Measurements from ENCODE around the gene RIPPLY1. TPM values are rescaled to one million over a fixed set of nuclear protein-coding genes. Genes with fewer than 3 reads are reported as not detected.

Gene RIPPLY1
- total RNA-seq, 1 donor: not detected

DNA sequence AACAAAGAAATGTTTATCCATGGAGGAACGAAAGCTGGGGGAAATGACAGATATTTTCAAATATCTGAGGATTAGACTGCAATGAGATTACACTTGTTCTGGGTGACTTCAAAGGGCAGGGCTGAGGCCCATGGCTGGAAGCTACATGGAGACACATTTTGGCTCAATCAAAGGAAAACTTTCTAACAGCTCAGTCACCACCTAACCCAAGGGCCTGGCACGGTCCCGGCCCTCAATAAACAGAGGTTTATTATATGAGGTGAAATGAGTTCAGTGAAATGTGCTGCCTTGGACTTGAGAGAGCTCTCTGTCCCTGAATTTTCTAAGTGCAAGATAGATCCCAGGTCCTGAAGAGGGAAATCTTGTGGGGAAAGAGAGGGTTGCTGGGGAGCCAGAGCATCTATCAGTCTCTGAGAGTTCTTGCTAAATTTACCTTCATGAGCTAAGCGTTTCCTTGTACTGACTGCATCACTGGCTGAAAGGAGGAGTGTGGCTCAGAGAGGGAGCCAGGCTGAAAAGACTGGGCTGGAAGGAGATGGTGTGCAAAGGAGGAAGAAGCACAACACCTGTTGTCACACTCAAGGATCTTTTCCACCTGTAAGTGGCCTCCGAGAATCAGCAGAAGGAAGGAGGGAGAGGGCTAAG lies 2.0 kb upstream of the RIPPLY1 start:
- no peak for TF ChIP-seq CTCF (IDR thresholded peaks at IDR 0.05; ENCODE audit: extremely low read depth, low read depth, low read length)

GRCh38 chrX:106903856-106904528 lies 851 bp upstream of the RIPPLY1 start:
- Histone ChIP-seq H3K27ac (ENCODE audit: low read depth, low read length) (no peak overlapping the region), H3K36me3 (ENCODE audit: insufficient read depth, low read length) (no peaks in the 10 kb centered on the region), H4K20me1 (ENCODE audit: insufficient read depth, low read length) (no peaks in the 10 kb centered on the region), H2AFZ (ENCODE audit: low read length) (no peak overlapping the region), H3K4me3 (ENCODE audit: insufficient read depth, low read length) (no peak overlapping the region), H3K27me3 (ENCODE audit: insufficient read depth, low read length) (peaks cover 15% of the 10 kb centered on the region), H3K4me2 (ENCODE audit: insufficient read depth, low read length) (no peak overlapping the region), H3K9me3 (ENCODE audit: low read depth, low read length) (no peaks in the 10 kb centered on the region), H3K4me1 (ENCODE audit: insufficient read depth, low read length) (peaks cover 6% of the 10 kb centered on the region), H3K79me2 (ENCODE audit: insufficient read depth, low read length) (no peaks in the 10 kb centered on the region)
- TF ChIP-seq CTCF (IDR thresholded peaks at IDR 0.05; ENCODE audit: extremely low read depth, low read depth, low read length): no peak
- peak; percentile 11 for DNase-seq (ENCODE audit: insufficient read length, low spot score, missing footprints)

More for the DNA sequence above, 2.0 kb upstream of the RIPPLY1 start:
- no peaks in the 10 kb centered on the region for H3K4me1 ChIP-seq (ENCODE audit: insufficient read depth, low read length)
- no peak overlapping the region for H3K4me2 ChIP-seq (ENCODE audit: insufficient read depth, low read length)
- H3K27ac ChIP-seq (ENCODE audit: low read depth, low read length): no peak overlapping the region
- no peak for DNase-seq (ENCODE audit: insufficient read length, low spot score, missing footprints)
- H3K4me3 ChIP-seq (ENCODE audit: insufficient read depth, low read length): no peak overlapping the region
- no peaks in the 10 kb centered on the region for H3K36me3 ChIP-seq (ENCODE audit: insufficient read depth, low read length)
- no peak overlapping the region for H2AFZ ChIP-seq (ENCODE audit: low read length)
- no peaks in the 10 kb centered on the region for H3K9me3 ChIP-seq (ENCODE audit: low read depth, low read length)
- H3K79me2 ChIP-seq (ENCODE audit: insufficient read depth, low read length): no peaks in the 10 kb centered on the region
- H3K27me3 ChIP-seq (ENCODE audit: insufficient read depth, low read length): peaks cover 16% of the 10 kb centered on the region
- H4K20me1 ChIP-seq (ENCODE audit: insufficient read depth, low read length): no peaks in the 10 kb centered on the region

DNA sequence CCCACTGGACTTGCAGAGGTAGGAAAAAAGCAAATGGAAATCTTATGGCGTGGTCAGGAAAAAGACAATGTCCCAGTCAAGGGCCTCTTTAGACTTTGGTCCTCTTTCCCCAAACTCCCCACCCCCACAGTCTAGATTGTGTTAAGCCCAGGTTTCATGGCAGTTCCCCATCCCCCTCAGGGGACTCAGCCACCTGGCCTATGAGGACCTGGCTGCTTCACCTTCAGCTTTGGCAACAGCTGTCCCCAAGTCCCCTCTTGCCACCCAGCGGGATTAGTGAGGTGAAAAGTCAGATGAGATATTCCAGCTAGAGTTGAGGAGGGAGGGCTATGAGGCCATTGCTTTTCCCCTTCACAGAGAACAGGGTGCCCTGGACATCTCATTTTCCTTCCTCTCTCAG lies 457 bp downstream of the RIPPLY1 start:
- Histone ChIP-seq H3K4me1 (ENCODE audit: insufficient read depth, low read length) (peaks cover 10% of the 10 kb centered on the region), H3K79me2 (ENCODE audit: insufficient read depth, low read length) (no peaks in the 10 kb centered on the region), H3K4me3 (ENCODE audit: insufficient read depth, low read length) (no peak overlapping the region), H4K20me1 (ENCODE audit: insufficient read depth, low read length) (no peaks in the 10 kb centered on the region), H3K36me3 (ENCODE audit: insufficient read depth, low read length) (no peaks in the 10 kb centered on the region), H3K9me3 (ENCODE audit: low read depth, low read length) (no peaks in the 10 kb centered on the region), H3K27me3 (ENCODE audit: insufficient read depth, low read length) (peaks cover 15% of the 10 kb centered on the region), H3K27ac (ENCODE audit: low read depth, low read length) (no peak overlapping the region), H3K4me2 (ENCODE audit: insufficient read depth, low read length) (no peak overlapping the region), H2AFZ (ENCODE audit: low read length) (no peak overlapping the region)
- TF ChIP-seq CTCF (IDR thresholded peaks at IDR 0.05; ENCODE audit: extremely low read depth, low read depth, low read length): no peak
- no peak for DNase-seq (ENCODE audit: insufficient read length, low spot score, missing footprints)

DNA sequence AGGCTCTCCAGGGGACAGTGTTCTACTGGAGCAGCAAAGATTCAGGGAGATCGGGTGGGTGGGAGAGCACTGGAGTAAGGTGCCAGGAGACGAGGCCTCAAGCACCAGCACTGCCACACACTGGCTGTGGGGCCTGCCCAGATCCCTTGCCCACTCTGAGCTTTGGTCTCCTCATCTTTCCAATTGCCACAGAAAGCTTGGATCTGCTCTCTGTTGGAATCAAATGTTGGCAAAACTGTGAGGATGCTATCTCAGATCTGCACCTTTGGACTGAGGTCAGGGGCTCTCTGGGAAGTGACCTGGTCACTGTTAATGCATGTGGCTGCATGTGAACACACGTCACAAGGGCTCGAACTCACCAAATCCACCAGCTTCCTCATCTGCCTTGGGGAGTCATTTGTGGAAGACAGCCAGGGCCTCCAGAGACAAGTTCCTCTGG lies 1.3 kb downstream of the RIPPLY1 start:
- no peak for DNase-seq (ENCODE audit: insufficient read length, low spot score, missing footprints)
- Histone ChIP-seq H3K27ac (ENCODE audit: low read depth, low read length) (no peak overlapping the region), H3K4me3 (ENCODE audit: insufficient read depth, low read length) (no peak overlapping the region), H3K79me2 (ENCODE audit: insufficient read depth, low read length) (no peaks in the 10 kb centered on the region), H3K36me3 (ENCODE audit: insufficient read depth, low read length) (no peaks in the 10 kb centered on the region), H4K20me1 (ENCODE audit: insufficient read depth, low read length) (no peaks in the 10 kb centered on the region), H3K9me3 (ENCODE audit: low read depth, low read length) (no peaks in the 10 kb centered on the region), H3K4me1 (ENCODE audit: insufficient read depth, low read length) (peaks cover 18% of the 10 kb centered on the region), H2AFZ (ENCODE audit: low read length) (no peak overlapping the region), H3K27me3 (ENCODE audit: insufficient read depth, low read length) (peaks cover 13% of the 10 kb centered on the region), H3K4me2 (ENCODE audit: insufficient read depth, low read length) (no peak overlapping the region)
- TF ChIP-seq CTCF (IDR thresholded peaks at IDR 0.05; ENCODE audit: extremely low read depth, low read depth, low read length): no peak

Measured in osteoblast (primary cell).